Islet of Langerhans (tissue), 1 donor: Measurements from ENCODE around the gene EPAS1.
"Not testable (repeated sequence)": the region's sequence is repeated elsewhere in the genome, so short reads cannot be mapped to it uniquely, and the experiment has no call there.

Experiments
- FAIRE-seq: peaks from one replicate; lab custom pipeline; 2011; peaks lifted over from hg19 to GRCh38; lab: Jason Lieb, UNC

Gene EPAS1

GRCh38 chr2:46384457-46384815 is 87.2 kb downstream of the EPAS1 start:
- no peak for FAIRE-seq

DNA sequence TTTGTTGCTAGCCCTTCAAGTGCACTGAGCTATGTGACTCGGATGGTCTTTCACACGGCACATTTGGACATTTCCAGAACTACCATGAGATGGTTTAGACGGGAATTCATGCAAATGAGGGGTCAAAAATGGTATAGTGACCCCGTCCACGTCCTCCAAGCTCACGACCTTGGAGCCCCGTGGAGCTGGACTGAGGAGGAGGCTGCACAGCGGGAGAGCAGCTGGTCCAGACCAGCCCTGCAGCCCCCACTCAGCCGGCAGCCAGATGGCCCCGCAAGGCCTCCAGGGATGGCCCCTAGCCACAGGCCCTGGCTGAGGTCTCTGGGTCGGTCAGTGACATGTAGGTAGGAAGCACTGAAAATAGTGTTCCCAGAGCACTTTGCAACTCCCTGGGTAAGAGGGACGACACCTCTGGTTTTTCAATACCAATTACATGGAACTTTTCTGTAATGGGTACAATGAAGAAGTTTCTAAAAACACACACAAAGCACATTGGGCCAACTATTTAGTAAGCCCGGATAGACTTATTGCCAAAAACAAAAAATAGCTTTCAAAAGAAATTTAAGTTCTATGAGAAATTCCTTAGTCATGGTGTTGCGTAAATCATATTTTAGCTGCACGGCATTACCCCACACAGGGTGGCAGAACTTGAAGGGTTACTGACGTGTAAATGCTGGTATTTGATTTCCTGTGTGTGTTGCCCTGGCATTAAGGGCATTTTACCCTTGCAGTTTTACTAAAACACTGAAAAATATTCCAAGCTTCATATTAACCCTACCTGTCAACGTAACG is 88.8 kb downstream of the EPAS1 start:
- FAIRE-seq: no peak

DNA sequence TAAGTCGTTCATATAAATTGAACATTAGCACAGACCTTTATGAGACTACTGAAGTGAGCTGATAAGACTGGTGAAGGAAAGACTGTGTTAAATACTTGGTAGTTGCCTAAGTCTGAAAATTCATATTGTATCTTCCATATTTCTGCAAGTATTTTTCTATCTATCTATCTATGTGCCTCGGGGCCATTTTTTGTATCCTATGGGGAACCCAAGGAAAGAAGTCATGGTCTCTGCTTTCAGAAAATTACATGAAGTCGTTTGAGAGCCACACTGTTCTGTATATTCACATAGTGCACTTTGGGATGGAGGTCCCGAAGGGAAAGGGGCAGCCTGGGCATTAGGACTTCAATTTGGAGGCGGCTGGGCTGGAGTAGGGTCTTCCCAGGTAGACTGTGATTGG is 89.6 kb downstream of the EPAS1 start:
- FAIRE-seq: no peak

- FAIRE-seq: no peak
Observed at GRCh38 chr2:46387292-46387691, 90.1 kb downstream of the EPAS1 start.

- no peak for FAIRE-seq
Observed at GRCh38 chr2:46387886-46388515, 90.8 kb downstream of the EPAS1 start.

DNA sequence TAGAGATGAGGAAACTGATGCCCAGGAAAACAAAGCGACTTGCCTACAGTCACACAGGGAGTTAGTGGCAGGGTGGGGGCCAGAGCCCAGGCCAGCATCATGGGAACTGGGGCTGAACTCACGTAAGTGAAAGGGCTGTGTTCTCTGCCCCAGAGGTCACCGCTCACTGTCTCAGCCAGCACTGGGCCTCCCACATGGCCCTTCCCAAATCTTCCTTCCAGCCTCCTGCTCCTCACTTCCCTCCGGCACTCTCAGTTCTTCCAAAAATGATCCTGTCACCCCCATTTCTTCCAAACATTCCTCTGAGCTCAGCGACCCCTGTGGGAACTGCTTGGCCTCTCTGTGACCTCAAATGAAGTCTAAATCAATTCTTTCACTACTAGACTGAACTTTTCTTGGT is 91.7 kb downstream of the EPAS1 start:
- FAIRE-seq: no peak

DNA sequence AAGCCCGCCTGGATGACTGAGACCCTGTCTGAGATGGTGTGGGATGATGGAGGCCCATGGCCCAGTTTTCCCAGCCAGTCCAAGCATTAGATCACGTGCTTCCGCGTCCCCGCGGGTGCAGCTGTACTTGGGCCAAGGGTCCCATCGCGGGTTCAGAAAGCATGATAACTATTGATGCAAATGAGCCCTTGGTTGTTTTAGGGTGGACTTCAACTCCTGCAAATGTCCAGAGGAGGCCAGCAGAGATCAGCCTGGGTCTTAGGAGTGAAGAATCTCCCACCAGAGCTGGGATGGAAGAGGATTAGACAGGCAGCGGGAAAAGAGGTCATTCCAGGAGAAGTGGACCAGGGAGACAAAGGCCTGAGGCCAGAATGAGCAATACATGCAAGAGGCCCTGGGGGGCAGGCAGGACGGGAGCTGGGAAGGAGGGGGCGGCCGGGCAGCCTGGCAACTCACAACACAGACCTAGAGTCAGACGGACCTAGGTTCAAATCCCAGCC is 92.3 kb downstream of the EPAS1 start:
- FAIRE-seq: no peak

DNA sequence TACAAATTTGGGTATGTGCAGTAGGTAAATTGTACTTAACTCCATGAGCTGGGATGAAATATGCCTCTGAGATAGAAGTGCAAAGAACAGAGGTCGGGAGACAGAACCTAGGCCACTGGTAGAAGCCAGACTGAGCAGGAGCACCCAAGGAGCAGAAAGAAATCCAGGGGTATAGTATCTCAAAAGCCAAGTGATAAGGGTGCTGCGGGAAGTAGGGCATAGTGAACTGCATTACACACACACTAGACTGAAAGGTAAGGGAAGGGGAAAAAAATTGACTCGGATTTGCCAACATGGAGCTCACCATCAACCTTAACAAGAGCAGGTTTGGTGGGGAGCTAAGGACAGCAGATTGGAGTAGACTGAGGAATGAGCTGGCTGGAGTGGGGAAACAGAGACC is 92.8 kb downstream of the EPAS1 start:
- FAIRE-seq: no peak

- FAIRE-seq: no peak
Observed at GRCh38 chr2:46390901-46391395, 93.7 kb downstream of the EPAS1 start.

DNA sequence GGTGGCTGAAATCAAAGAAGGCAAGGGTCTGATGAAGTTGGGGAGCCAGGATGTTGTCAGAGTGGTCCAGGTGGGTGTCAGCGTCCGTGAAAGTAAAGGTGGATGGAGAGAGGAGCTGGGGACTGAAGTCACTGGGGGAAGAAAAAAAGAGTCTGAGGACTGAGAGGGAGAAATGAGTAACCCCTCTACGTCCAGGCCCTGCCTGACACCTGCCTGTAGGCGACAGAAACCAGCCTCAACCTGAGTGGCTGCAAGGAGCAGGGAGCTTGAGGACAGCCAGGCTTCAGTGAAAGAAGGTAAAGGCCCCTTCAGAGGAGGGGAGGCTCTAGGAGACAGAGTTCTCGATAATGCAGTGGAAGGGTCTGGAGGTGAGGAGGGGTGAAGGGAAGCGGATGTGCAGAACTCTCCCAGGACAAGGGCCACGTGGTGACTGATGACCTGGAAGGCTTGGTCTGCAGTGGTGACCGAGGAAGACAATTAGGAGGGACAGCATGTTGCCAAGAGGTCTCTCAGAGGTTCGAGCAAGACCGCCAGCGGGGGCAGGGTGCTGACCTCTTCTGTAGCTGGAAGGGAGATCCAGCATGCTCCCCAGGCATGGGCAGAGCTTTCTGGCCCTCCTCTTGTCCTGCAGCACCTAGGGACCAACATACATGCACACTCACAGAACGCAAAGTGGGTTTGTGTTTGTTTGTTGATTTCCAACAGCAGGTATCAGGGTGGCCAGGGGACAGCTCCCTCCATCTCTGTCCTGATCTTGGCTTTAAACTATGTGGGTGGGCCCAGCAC is 95.5 kb downstream of the EPAS1 start:
- FAIRE-seq: no peak

GRCh38 chr2:46393347-46393820 is 96.2 kb downstream of the EPAS1 start:
- no peak for FAIRE-seq

DNA sequence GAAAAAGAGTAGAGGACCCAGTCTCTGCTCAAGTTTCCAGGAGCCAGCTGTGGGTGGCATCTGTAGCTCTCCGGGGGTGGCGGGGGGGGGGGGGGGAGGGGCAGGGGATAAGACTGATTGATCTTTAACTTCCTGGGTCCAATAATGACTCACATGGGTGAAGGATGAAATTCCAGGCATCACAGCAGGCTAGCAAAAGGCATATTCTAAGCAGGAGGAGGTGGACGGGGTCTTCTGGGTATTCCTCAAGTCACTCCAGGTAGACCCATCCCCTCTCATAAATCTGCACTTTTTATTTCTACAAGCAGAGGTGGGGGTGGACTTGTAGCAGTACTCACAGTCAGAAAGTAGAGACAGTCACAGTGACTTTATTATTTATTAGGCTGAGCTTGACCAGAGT is 96.7 kb downstream of the EPAS1 start:
- FAIRE-seq: no peak

DNA sequence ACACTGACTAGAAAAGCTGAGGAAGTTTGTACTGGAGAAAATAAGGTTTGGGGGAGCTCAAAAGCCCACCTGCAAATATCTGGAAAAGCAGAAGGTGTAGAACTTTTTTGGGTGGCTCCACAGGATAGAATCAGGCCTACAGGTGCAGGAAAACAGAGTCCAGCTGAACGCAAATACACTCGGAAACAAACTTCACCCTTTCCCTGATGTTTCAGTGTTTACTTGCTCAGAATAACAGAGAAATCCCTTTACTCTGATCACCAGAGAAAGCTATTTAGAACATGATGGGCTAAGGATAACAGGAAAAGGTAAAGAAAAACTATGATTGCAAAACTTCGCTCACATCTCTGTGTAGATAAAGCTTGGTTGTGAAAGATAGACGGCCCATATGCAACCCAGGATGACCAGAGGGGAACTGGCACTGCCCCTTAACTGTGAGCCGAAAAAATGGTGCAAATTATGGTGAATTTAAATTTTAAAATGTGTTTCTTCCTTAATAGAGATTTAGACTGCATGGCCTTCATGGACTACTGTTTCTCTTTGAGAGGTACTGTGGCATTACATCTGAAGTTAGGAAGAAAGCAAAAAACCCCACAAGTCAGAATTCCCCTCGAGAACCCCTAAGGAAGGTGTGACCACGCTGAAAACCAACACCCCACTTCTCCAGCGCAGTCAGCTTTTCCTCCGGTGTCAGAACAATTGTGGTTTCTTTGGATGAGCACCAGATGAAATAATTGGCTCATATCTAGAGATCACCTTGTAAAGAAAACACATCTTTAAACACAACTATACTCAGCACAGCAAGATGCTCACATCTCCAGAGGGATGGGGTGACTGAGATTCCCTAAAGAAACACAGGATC is 97.7 kb downstream of the EPAS1 start:
- no peak for FAIRE-seq

GRCh38 chr2:46395730-46396129 is 98.5 kb downstream of the EPAS1 start:
- FAIRE-seq: not testable (repeated sequence)

GRCh38 chr2:46400016-46400415 is 102.8 kb downstream of the EPAS1 start:
- FAIRE-seq: no peak

- no peak for FAIRE-seq
Observed at GRCh38 chr2:46402874-46403273, 105.7 kb downstream of the EPAS1 start.

DNA sequence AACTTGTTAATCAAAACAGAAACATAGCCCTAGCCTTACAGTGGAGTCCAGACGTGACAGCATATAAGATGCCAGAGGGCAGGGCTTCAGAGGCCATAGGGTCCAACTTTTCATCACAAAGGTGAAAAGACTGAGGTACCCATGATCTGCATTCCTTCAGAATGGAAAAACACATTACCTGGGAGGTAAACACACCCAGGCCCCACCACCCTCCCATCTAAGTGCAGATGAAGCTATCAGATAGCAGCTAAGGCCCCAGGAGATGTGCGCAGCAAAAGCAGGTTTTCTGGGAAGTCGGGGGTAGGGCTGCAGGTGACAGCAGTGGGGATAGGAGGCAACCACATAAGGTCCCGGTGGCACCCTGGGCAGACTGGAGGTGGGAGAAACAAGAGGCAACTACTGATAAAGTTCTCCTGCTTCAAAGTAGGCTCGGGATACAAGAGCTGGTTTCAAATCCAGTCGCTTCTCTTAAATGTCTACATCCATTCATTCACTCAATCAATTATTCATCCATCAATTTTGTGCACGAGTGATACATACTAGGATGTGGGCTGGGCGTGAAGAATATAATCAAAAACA is 107.1 kb downstream of the EPAS1 start:
- FAIRE-seq: no peak

DNA sequence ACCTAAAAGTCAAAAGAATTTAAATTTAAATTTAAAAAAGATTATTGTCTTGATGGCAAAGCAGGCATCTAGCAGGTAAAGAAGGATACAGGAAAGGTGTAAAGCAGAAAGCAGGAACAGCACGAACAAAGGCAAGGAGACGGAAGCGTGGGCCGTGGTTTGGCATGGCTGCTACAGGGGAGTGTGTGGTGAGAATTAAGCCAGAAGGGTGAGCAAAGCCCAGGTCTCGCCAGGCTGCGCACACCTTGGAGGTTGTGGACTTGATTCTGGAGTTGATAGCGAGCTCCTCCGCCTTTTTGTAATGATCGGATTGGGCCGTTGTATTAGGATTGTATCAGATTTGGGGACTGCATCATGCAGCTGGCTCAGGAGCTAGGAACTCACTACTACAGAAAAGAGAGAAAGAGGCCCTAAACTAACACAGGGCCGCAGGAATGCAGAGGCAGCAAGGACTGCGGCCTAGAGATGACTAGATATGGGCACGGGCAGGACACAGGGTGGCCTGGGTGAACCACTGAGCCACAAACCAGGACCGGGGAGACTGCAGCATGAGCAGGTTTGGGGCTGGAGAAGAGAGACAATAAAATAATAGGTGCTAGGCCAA is 110.7 kb downstream of the EPAS1 start:
- FAIRE-seq: no peak

GRCh38 chr2:46409756-46410155 is 112.5 kb downstream of the EPAS1 start:
- no peak for FAIRE-seq

DNA sequence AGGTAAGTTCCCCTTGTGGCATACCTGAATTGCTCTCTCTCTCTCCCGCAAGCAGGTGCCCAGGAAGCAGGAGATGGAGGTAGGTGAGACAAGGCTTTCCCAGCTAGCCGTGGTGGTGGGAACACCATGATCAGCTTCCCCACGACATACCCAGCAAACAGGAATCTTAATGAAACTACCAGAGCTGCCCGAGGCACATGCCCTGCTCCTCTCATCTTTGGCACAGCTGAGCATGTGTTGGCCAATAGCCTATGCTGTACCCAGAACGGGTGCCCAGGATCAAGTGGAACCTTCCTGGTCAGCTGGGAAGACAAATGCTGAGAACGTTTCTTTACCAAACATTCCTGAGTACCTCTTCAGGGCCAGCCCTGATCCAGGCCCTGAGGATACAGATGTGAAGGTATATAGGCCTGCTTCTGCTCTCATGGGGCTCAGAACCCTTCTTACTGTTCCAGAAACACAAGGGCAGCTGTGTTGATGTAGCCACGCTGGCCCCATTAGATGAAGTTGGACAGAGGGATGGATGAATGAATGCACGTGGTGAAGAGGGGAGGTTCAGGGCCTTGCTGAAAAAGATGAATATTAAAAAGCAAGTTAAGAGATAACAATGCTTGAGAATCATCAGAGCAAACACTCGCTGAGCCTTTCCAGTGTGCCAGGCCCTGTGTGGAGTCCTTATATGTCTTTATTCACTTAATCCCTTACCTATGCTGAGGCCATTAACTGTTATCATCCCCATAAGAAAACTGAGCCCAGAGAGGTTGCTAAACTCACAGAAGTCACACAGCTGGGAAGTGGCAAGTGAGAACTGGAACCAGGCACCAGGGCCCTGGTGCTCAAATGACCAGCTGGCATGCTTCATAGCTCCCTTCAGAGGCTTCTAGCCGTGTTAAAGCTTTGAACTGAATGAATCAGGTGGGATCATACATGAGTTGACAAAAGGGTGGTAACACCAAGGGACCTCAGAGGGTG is 113.4 kb downstream of the EPAS1 start:
- no peak for FAIRE-seq
